ENCODE results near the gene ATP2B2.

ATP2B2 gene

GRCh38 chr3:10534066-10534465, 28.7 kb upstream of the ATP2B2 start:
- Histone ChIP-seq H3K18ac (ENCODE audit: low read depth in 1 of 2, low read length in 2 of 2) (no peak overlapping the region), H3K4ac (ENCODE audit: low read depth in 1 of 2, low read length in 2 of 2) (no peak overlapping the region), H3K27ac (ENCODE audit: low read length, poor library complexity, severe bottlenecking) (no peak overlapping the region), H3K27me3 (ENCODE audit: control insufficient read depth in 1 of 2, insufficient read depth in 1 of 2, low read length in 2 of 2) (peaks cover 26 to 57% of the 10 kb centered on the region in 2 experiments), H3K9ac (ENCODE audit: low read length) (no peak overlapping the region), H2BK12ac (ENCODE audit: low read length in 2 of 2) (no peak overlapping the region), H4K8ac (ENCODE audit: low read length) (no peak overlapping the region), H3K4me2 (ENCODE audit: low read length, poor library complexity, severe bottlenecking) (no peak overlapping the region), H3K14ac (ENCODE audit: low read length in 2 of 2) (no peak overlapping the region), H3K79me1 (replicated peaks; ENCODE audit: low read length, poor library complexity, severe bottlenecking) (no peaks in the 10 kb centered on the region), H3K36me3 (ENCODE audit: control insufficient read depth in 1 of 2, insufficient read depth in 2 of 2, low read depth in 1 of 2, low read length in 2 of 2) (no peaks in the 10 kb centered on the region), H4K91ac (ENCODE audit: low read length) (no peak overlapping the region), H2BK120ac (ENCODE audit: low read depth, low read length) (no peak overlapping the region), H2AFZ (ENCODE audit: low read depth, low read length) (no peak overlapping the region), H2BK15ac (ENCODE audit: low read depth, poor library complexity, severe bottlenecking) (no peak overlapping the region), H3K4me1 (ENCODE audit: control insufficient read depth, insufficient read depth, low read depth, low read length) (no peaks in the 10 kb centered on the region), H3K9me3 (ENCODE audit: control insufficient read depth, low read length) (no peaks in the 10 kb centered on the region), H2AK5ac (ENCODE audit: low read length, severe bottlenecking) (no peak overlapping the region), H3K23ac (ENCODE audit: low read length in 2 of 2) (no peak overlapping the region), H2BK5ac (ENCODE audit: low read depth, low read length, poor library complexity, severe bottlenecking) (no peak overlapping the region), H3K4me3 (ENCODE audit: insufficient read depth in 1 of 2, low read depth in 1 of 2, low read length in 2 of 2) (no peak overlapping the region)
- WGBS: 68% methylated on average over 4 of the region's 4 CpGs
- no peak for DNase-seq

DNA sequence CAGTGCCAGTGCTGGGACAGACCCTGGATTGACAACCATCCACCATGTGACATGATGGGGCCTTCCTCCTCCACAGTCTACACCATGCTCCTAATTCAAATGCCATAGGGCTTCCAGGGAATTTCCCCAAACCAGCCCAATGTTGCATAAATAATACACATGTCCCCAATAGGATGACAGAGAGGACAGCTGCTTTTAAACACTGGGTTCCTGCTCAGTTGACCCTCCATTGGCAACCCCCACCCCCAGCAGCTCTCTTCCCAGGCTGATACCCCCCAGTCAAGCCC, 28.3 kb upstream of the ATP2B2 start:
- H3K4me1 ChIP-seq (ENCODE audit: control insufficient read depth, insufficient read depth, low read depth, low read length): no peaks in the 10 kb centered on the region
- no peak overlapping the region for H3K4ac ChIP-seq (ENCODE audit: low read depth in 1 of 2, low read length in 2 of 2)
- no peaks in the 10 kb centered on the region for H3K36me3 ChIP-seq (ENCODE audit: control insufficient read depth in 1 of 2, insufficient read depth in 2 of 2, low read depth in 1 of 2, low read length in 2 of 2)

GRCh38 chr3:10532939-10533736, 27.8 kb upstream of the ATP2B2 start:
- no peak for DNase-seq
- H3K36me3 ChIP-seq (ENCODE audit: control insufficient read depth in 1 of 2, insufficient read depth in 2 of 2, low read depth in 1 of 2, low read length in 2 of 2): no peaks in the 10 kb centered on the region
- no peak overlapping the region for H2BK120ac ChIP-seq (ENCODE audit: low read depth, low read length)
- no peak overlapping the region for H2BK5ac ChIP-seq (ENCODE audit: low read depth, low read length, poor library complexity, severe bottlenecking)
- H2BK12ac ChIP-seq (ENCODE audit: low read length in 2 of 2): no peak overlapping the region
- H2BK15ac ChIP-seq (ENCODE audit: low read depth, poor library complexity, severe bottlenecking): no peak overlapping the region
- H3K4me3 ChIP-seq (ENCODE audit: insufficient read depth in 1 of 2, low read depth in 1 of 2, low read length in 2 of 2): no peak overlapping the region
- H2AK5ac ChIP-seq (ENCODE audit: low read length, severe bottlenecking): no peak overlapping the region
- no peak overlapping the region for H3K18ac ChIP-seq (ENCODE audit: low read depth in 1 of 2, low read length in 2 of 2)
- peaks cover 31 to 67% of the 10 kb centered on the region in 2 experiments for H3K27me3 ChIP-seq (ENCODE audit: control insufficient read depth in 1 of 2, insufficient read depth in 1 of 2, low read length in 2 of 2)
- no peaks in the 10 kb centered on the region for H3K9me3 ChIP-seq (ENCODE audit: control insufficient read depth, low read length)
- H3K79me1 ChIP-seq (replicated peaks; ENCODE audit: low read length, poor library complexity, severe bottlenecking): no peaks in the 10 kb centered on the region
- no peak overlapping the region for H3K9ac ChIP-seq (ENCODE audit: low read length)
- H3K14ac ChIP-seq (ENCODE audit: low read length in 2 of 2): peak overlapping the region in 1 of 2 experiments; percentile 59
- H3K4me1 ChIP-seq (ENCODE audit: control insufficient read depth, insufficient read depth, low read depth, low read length): no peaks in the 10 kb centered on the region
- no peak overlapping the region for H4K8ac ChIP-seq (ENCODE audit: low read length)
- 63% methylated on average over 7 of the region's 7 CpGs for WGBS
- H2AFZ ChIP-seq (ENCODE audit: low read depth, low read length): no peak overlapping the region
- no peak overlapping the region for H4K91ac ChIP-seq (ENCODE audit: low read length)
- no peak overlapping the region for H3K4ac ChIP-seq (ENCODE audit: low read depth in 1 of 2, low read length in 2 of 2)
- H3K4me2 ChIP-seq (ENCODE audit: low read length, poor library complexity, severe bottlenecking): no peak overlapping the region
- H3K23ac ChIP-seq (ENCODE audit: low read length in 2 of 2): no peak overlapping the region
- H3K27ac ChIP-seq (ENCODE audit: low read length, poor library complexity, severe bottlenecking): no peak overlapping the region

More for the DNA sequence above, 28.3 kb upstream of the ATP2B2 start:
- H3K18ac ChIP-seq (ENCODE audit: low read depth in 1 of 2, low read length in 2 of 2): no peak overlapping the region
- H2BK15ac ChIP-seq (ENCODE audit: low read depth, poor library complexity, severe bottlenecking): no peak overlapping the region
- H4K8ac ChIP-seq (ENCODE audit: low read length): no peak overlapping the region
- H3K27me3 ChIP-seq (ENCODE audit: control insufficient read depth in 1 of 2, insufficient read depth in 1 of 2, low read length in 2 of 2): peaks cover 30 to 61% of the 10 kb centered on the region in 2 experiments
- no peaks in the 10 kb centered on the region for H3K9me3 ChIP-seq (ENCODE audit: control insufficient read depth, low read length)
- H3K27ac ChIP-seq (ENCODE audit: low read length, poor library complexity, severe bottlenecking): no peak overlapping the region
- H3K9ac ChIP-seq (ENCODE audit: low read length): no peak overlapping the region
- no peak overlapping the region for H4K91ac ChIP-seq (ENCODE audit: low read length)
- H2BK5ac ChIP-seq (ENCODE audit: low read depth, low read length, poor library complexity, severe bottlenecking): no peak overlapping the region
- no peak overlapping the region for H2AFZ ChIP-seq (ENCODE audit: low read depth, low read length)
- no peak overlapping the region for H3K4me2 ChIP-seq (ENCODE audit: low read length, poor library complexity, severe bottlenecking)
- no peak overlapping the region for H2BK12ac ChIP-seq (ENCODE audit: low read length in 2 of 2)
- no peak overlapping the region for H3K23ac ChIP-seq (ENCODE audit: low read length in 2 of 2)
- H2AK5ac ChIP-seq (ENCODE audit: low read length, severe bottlenecking): no peak overlapping the region
- no peak overlapping the region for H3K4me3 ChIP-seq (ENCODE audit: insufficient read depth in 1 of 2, low read depth in 1 of 2, low read length in 2 of 2)
- H3K79me1 ChIP-seq (replicated peaks; ENCODE audit: low read length, poor library complexity, severe bottlenecking): no peaks in the 10 kb centered on the region
- DNase-seq: no peak
- no peak overlapping the region for H2BK120ac ChIP-seq (ENCODE audit: low read depth, low read length)
- H3K14ac ChIP-seq (ENCODE audit: low read length in 2 of 2): peak overlapping the region in 1 of 2 experiments; percentile 59

GRCh38 chr3:10531031-10531430, 25.6 kb upstream of the ATP2B2 start:
- Histone ChIP-seq H2BK120ac (ENCODE audit: low read depth, low read length) (no peak overlapping the region), H3K18ac (ENCODE audit: low read depth in 1 of 2, low read length in 2 of 2) (no peak overlapping the region), H4K91ac (ENCODE audit: low read length) (no peak overlapping the region), H3K4ac (ENCODE audit: low read depth in 1 of 2, low read length in 2 of 2) (no peak overlapping the region), H2BK5ac (ENCODE audit: low read depth, low read length, poor library complexity, severe bottlenecking) (no peak overlapping the region), H3K9ac (ENCODE audit: low read length) (no peak overlapping the region), H2BK12ac (ENCODE audit: low read length in 2 of 2) (no peak overlapping the region), H3K4me1 (ENCODE audit: control insufficient read depth, insufficient read depth, low read depth, low read length) (no peaks in the 10 kb centered on the region), H4K8ac (ENCODE audit: low read length) (no peak overlapping the region), H3K27me3 (ENCODE audit: control insufficient read depth in 1 of 2, insufficient read depth in 1 of 2, low read length in 2 of 2) (peaks cover 36 to 80% of the 10 kb centered on the region in 2 experiments), H3K23ac (ENCODE audit: low read length in 2 of 2) (no peak overlapping the region), H3K79me1 (replicated peaks; ENCODE audit: low read length, poor library complexity, severe bottlenecking) (no peaks in the 10 kb centered on the region), H3K4me3 (ENCODE audit: insufficient read depth in 1 of 2, low read depth in 1 of 2, low read length in 2 of 2) (no peak overlapping the region), H2AFZ (ENCODE audit: low read depth, low read length) (no peak overlapping the region), H3K14ac (ENCODE audit: low read length in 2 of 2) (no peak overlapping the region), H3K9me3 (ENCODE audit: control insufficient read depth, low read length) (no peaks in the 10 kb centered on the region), H3K36me3 (ENCODE audit: control insufficient read depth in 1 of 2, insufficient read depth in 2 of 2, low read depth in 1 of 2, low read length in 2 of 2) (no peaks in the 10 kb centered on the region), H3K27ac (ENCODE audit: low read length, poor library complexity, severe bottlenecking) (no peak overlapping the region), H3K4me2 (ENCODE audit: low read length, poor library complexity, severe bottlenecking) (no peak overlapping the region), H2BK15ac (ENCODE audit: low read depth, poor library complexity, severe bottlenecking) (no peak overlapping the region), H2AK5ac (ENCODE audit: low read length, severe bottlenecking) (no peak overlapping the region)
- 58% methylated on average over 6 of the region's 6 CpGs for WGBS
- DNase-seq: no peak
